ENCODE measurements around the gene BCKDHA. TPM values are rescaled to one million over a fixed set of nuclear protein-coding genes. Genes with fewer than 3 reads are reported as not detected.

Gene BCKDHA
- total and polyA plus RNA-seq, 9 donors: 3.8 to 43.8 (median 19.0) TPM

GRCh38 chr19:41402010-41402409, 4.4 kb downstream of the BCKDHA start:
- Histone ChIP-seq H3K4me3 (no peak overlapping the region), H3K36me3 (no peaks in the 10 kb centered on the region), H3K4me1 (ENCODE audit: insufficient read depth) (peaks cover 3% of the 10 kb centered on the region), H3K9me3 (no peaks in the 10 kb centered on the region), H3K27me3 (no peaks in the 10 kb centered on the region), H3K27ac (no peak overlapping the region)
- no peak for DNase-seq
- TF ChIP-seq POLR2A (IDR thresholded peaks at IDR 0.05) (no peak), EP300 (IDR thresholded peaks at IDR 0.05) (no peak), CTCF (IDR thresholded peaks at IDR 0.05) (no peak)
- intact Hi-C loops (cut with DNase I): no loop called here
- WGBS, 3 donors: 71 to 79% (median 73%) methylated on average over 3 of the region's 3 CpGs

- no peaks in the 10 kb centered on the region for H3K36me3 ChIP-seq
- H3K4me1 ChIP-seq (ENCODE audit: insufficient read depth): peaks cover 3% of the 10 kb centered on the region
- no peak for DNase-seq
- H3K9me3 ChIP-seq: no peaks in the 10 kb centered on the region
- 55 to 61% (median 58%) methylated on average over 12 of the region's 12 CpGs for WGBS, 3 donors
- TF ChIP-seq EP300 (IDR thresholded peaks at IDR 0.05) (no peak), CTCF (IDR thresholded peaks at IDR 0.05) (no peak), POLR2A (IDR thresholded peaks at IDR 0.05) (no peak)
- no peak overlapping the region for H3K4me3 ChIP-seq
- no peak overlapping the region for H3K27ac ChIP-seq
- intact Hi-C loops (cut with DNase I): no loop called here
- no peaks in the 10 kb centered on the region for H3K27me3 ChIP-seq
Observed at GRCh38 chr19:41403181-41403970, 5.8 kb downstream of the BCKDHA start.

GRCh38 chr19:41405776-41406175, 8.2 kb downstream of the BCKDHA start:
- intact Hi-C loops (cut with DNase I): no loop called here
- Histone ChIP-seq H3K27ac (no peak overlapping the region), H3K27me3 (no peaks in the 10 kb centered on the region), H3K4me3 (no peak overlapping the region), H3K36me3 (no peaks in the 10 kb centered on the region), H3K9me3 (no peaks in the 10 kb centered on the region), H3K4me1 (ENCODE audit: insufficient read depth) (no peaks in the 10 kb centered on the region)
- TF ChIP-seq EP300 (IDR thresholded peaks at IDR 0.05) (no peak), CTCF (IDR thresholded peaks at IDR 0.05) (no peak), POLR2A (IDR thresholded peaks at IDR 0.05) (no peak)
- WGBS, 3 donors: 77 to 84% (median 78%) methylated on average over 6 of the region's 6 CpGs
- no peak for DNase-seq

DNA sequence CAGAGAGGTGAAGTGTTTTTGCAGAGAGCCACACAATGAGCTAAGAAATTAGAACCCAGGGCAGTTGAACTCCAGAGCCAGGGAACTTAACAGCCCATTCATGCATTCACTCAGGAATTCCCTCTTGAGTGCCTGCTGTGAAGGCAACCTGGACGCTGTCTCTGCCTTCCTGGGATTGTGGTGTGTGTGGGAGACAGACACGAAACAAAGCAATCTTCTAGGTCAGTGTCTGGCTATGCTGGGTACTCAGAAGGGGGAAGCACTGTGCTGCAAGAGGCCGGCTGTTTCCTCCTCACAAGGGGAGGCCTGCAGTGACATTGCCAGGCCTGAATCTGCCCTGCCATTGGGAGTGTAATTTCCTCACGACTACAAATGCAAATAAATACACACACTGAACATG, 9.7 kb downstream of the BCKDHA start:
- H3K27ac ChIP-seq: no peak overlapping the region
- 10 to 51% (median 50%) methylated on average over 4 of the region's 4 CpGs for WGBS, 3 donors
- no peak overlapping the region for H3K4me3 ChIP-seq
- no peaks in the 10 kb centered on the region for H3K4me1 ChIP-seq (ENCODE audit: insufficient read depth)
- H3K9me3 ChIP-seq: no peaks in the 10 kb centered on the region
- no peaks in the 10 kb centered on the region for H3K27me3 ChIP-seq
- no peaks in the 10 kb centered on the region for H3K36me3 ChIP-seq
- TF ChIP-seq POLR2A (IDR thresholded peaks at IDR 0.05) (no peak), CTCF (IDR thresholded peaks at IDR 0.05) (no peak), EP300 (IDR thresholded peaks at IDR 0.05) (no peak)
- intact Hi-C loops (cut with DNase I): no loop called here
- no peak for DNase-seq
